Thyroid gland (tissue), 4 donors: ENCODE results near the gene KCNF1.

Experiments used
- CTCF ChIP-seq, 6 experiments: fragments of 200-600 bp in 3 of 6; fragments of 450-650 bp in 3 of 6; sonication (generic) in 3 of 6; IDR thresholded peaks; one replicate each; pipeline ENCODE4 v1.5.1; 2016 to 2019; ENCODE audit warnings: antibody characterized with exemption in 6 of 6, mild to moderate bottlenecking in 2 of 6, inconsistent platforms in 1 of 6, moderate library complexity in 1 of 6
- POLR2A ChIP-seq, 2 donors: fragments of 450-650 bp; IDR thresholded peaks; one replicate each; pipeline ENCODE4 v1.6.1; 2017; ENCODE audit warnings: antibody characterized with exemption in 2 of 2, mild to moderate bottlenecking in 2 of 2, moderate library complexity in 1 of 2

DNA sequence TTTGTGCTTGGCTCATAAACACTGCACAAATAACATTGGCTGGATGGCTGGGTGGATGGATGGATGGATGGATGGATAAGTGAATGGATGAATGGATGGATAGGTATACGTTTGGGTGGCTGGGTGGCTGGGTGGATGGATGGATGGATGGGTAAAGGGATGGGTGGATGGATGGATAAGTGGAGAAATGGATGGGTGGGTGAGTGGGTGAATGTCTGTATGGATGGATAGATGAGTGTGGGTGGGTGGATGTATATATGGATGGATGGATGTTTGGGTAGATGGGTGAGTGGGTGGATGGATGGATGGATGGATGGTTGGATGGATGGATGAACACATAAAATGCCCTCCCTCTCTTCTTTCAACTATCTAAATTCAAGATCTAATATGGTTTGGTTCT lies 38.1 kb downstream of the KCNF1 start:
- TF ChIP-seq CTCF (IDR thresholded peaks at IDR 0.05) (no peak), POLR2A (IDR thresholded peaks at IDR 0.05) (no peak)
